Measurements from ENCODE around the gene CACNB2.

DNA sequence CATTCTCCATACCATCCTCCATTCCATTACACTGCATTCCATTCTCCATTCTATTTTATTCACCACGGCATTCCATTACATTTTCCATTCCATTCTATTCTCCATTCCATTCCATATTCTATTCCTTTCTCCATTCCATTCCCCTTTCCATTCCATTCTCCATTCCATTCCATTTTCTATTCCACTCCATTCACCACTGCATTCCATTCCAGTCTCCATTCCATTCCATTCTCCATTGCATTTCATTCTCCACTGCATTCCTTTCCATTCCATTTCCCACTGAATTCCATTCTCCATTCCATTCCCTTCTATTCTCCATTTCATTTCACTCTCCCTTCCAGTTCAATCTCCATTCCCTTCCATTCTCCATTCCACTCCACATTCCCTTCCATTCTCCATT is 431.6 kb downstream of the CACNB2 start:
- TF ChIP-seq, protein P1, sequence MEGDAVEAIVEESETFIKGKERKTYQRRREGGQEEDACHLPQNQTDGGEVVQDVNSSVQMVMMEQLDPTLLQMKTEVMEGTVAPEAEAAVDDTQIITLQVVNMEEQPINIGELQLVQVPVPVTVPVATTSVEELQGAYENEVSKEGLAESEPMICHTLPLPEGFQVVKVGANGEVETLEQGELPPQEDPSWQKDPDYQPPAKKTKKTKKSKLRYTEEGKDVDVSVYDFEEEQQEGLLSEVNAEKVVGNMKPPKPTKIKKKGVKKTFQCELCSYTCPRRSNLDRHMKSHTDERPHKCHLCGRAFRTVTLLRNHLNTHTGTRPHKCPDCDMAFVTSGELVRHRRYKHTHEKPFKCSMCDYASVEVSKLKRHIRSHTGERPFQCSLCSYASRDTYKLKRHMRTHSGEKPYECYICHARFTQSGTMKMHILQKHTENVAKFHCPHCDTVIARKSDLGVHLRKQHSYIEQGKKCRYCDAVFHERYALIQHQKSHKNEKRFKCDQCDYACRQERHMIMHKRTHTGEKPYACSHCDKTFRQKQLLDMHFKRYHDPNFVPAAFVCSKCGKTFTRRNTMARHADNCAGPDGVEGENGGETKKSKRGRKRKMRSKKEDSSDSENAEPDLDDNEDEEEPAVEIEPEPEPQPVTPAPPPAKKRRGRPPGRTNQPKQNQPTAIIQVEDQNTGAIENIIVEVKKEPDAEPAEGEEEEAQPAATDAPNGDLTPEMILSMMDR (conservative IDR thresholded peaks at IDR 0.05), result no peak
- TF ChIP-seq EZH2 (IDR thresholded peaks at IDR 0.05; ENCODE audit: low read depth), result no peak
